Naive thymus-derived CD4-positive, alpha-beta T cell (primary cell): ENCODE results near the gene DISP3. TPM values are rescaled to one million over a fixed set of nuclear protein-coding genes. Genes with fewer than 3 reads are reported as not detected.

Experiments
- ATAC-seq: fragments of 150-1000 bp; cut with Tn5 transposase; 2 replicates; pipeline ENCODE4 v1.10.0; 2021; ENCODE audit warnings: mild to moderate bottlenecking, moderate library complexity
- CTCF ChIA-PET: fragments of 350-600 bp; sonication (Branson Sonifier 250); formaldehyde crosslinking; loops from one replicate; lab custom pipeline; 2021; ENCODE audit warnings: antibody characterized with exemption; lab: Charles Lee
- POLR2A ChIA-PET: fragments of 350-600 bp; sonication (Branson Sonifier 250); formaldehyde crosslinking; loops from one replicate; lab custom pipeline; 2021; ENCODE audit warnings: antibody characterized with exemption, inconsistent platforms; lab: Charles Lee
- DNase-seq, 9 donors: peaks; one replicate each; pipeline versions ENCODE4 v3.0.0 to v3.0.0-alpha.2; 2020 to 2022; ENCODE audit warnings: mixed read lengths in 1 of 9
- H3K27ac ChIP-seq: one replicate; pipeline ENCODE4 v1.7.0; 2013; ENCODE audit warnings: mild to moderate bottlenecking, low read depth, low read length, moderate library complexity
- H3K27me3 ChIP-seq, 2 donors: one replicate each; pipeline ENCODE4 v1.7.0; 2013; ENCODE audit warnings: low read length in 2 of 2, mild to moderate bottlenecking in 2 of 2, moderate library complexity in 2 of 2; ENCODE audit not compliant: control insufficient read depth in 2 of 2, insufficient read depth in 2 of 2
- H3K36me3 ChIP-seq, 3 experiments: 1 replicate in 2 of 3; 2 replicates in 1 of 3; pipeline ENCODE4 v1.7.0; 2013; ENCODE audit warnings: low read length in 3 of 3, mild to moderate bottlenecking in 3 of 3, moderate library complexity in 1 of 3; ENCODE audit not compliant: insufficient read depth in 3 of 3, control insufficient read depth in 2 of 3
- H3K4me1 ChIP-seq, 2 donors: one replicate each; pipeline ENCODE4 v1.7.0; 2013; ENCODE audit warnings: low read length in 2 of 2, mild to moderate bottlenecking in 2 of 2, moderate library complexity in 1 of 2; ENCODE audit not compliant: control insufficient read depth in 2 of 2, insufficient read depth in 2 of 2
- H3K4me3 ChIP-seq: 2 replicates; pipeline ENCODE4 v1.7.0; 2013; ENCODE audit warnings: mild to moderate bottlenecking, low read length
- H3K9me3 ChIP-seq, 3 experiments: 1 replicate in 2 of 3; 2 replicates in 1 of 3; pipeline ENCODE4 v1.7.0; 2013; ENCODE audit warnings: low read length in 3 of 3; ENCODE audit not compliant: control insufficient read depth in 2 of 3
- H3K27ac Mint-ChIP-seq, 9 donors: one replicate each; pipeline ENCODE4 v1.8.0; 2020 to 2022; ENCODE audit warnings: mixed read lengths in 9 of 9, mild to moderate bottlenecking in 8 of 9, moderate library complexity in 5 of 9, inconsistent platforms in 2 of 9
- H3K27me3 Mint-ChIP-seq, 5 donors: one replicate each; pipeline ENCODE4 v1.8.0; 2021 to 2022; ENCODE audit warnings: mixed read lengths in 5 of 5, mild to moderate bottlenecking in 1 of 5
- H3K36me3 Mint-ChIP-seq, 5 donors: one replicate each; pipeline ENCODE4 v1.8.0; 2020 to 2022; ENCODE audit warnings: mixed read lengths in 5 of 5, mild to moderate bottlenecking in 3 of 5, inconsistent platforms in 1 of 5
- H3K4me1 Mint-ChIP-seq, 7 donors: one replicate each; pipeline ENCODE4 v1.8.0; 2020 to 2022; ENCODE audit warnings: mixed read lengths in 7 of 7, mild to moderate bottlenecking in 3 of 7, inconsistent platforms in 1 of 7
- H3K4me3 Mint-ChIP-seq, 10 donors: one replicate each; pipeline ENCODE4 v1.8.0; 2020 to 2022; ENCODE audit warnings: mild to moderate bottlenecking in 10 of 10, mixed read lengths in 10 of 10, moderate library complexity in 6 of 10, inconsistent platforms in 2 of 10
- H3K9me3 Mint-ChIP-seq, 11 donors: one replicate each; pipeline ENCODE4 v1.8.0; 2020 to 2022; ENCODE audit warnings: mixed read lengths in 11 of 11, mild to moderate bottlenecking in 4 of 11, inconsistent platforms in 1 of 11, moderate library complexity in 1 of 11
- intact Hi-C, 2 donors: fragments of 100-400 bp; cut with micrococcal nuclease; formaldehyde crosslinking; loops; one replicate each; pipeline ENCODE4 v1.15.1; 2023
- polyA plus RNA-seq, 2 donors: library from polyadenylated mRNA; unstranded; fragments of 300-500 nt; fragmentation: Illumina TruSeq; gene quantifications; one replicate each; pipeline ENCODE4 v1.2.3, GENCODE V29; 2021
- total RNA-seq, 6 experiments: library from RNA in 5 of 6; stranded (reverse) in 5 of 6; gene quantifications; 1 replicate in 5 of 6; 2 replicates in 1 of 6; pipeline ENCODE4 v1.2.3 and lab custom pipeline; 2021 to 2026

The DISP3 gene
- total and polyA plus RNA-seq, 7 experiments from 2014 or later, result 0.14 to 0.95 (median 0.46) TPM

GRCh38 chr1:11543796-11544195, 64.8 kb downstream of the DISP3 start:
- CTCF ChIA-PET, result no interaction called here
- H3K36me3 ChIP-seq, result no peaks in the 10 kb centered on the region
- POLR2A ChIA-PET, result no interaction called here
- H3K4me1 ChIP-seq, result no peaks in the 10 kb centered on the region
- H3K9me3 ChIP-seq, result no peaks in the 10 kb centered on the region
- no peak overlapping the region for H3K27ac ChIP-seq
- Mint-ChIP-seq H3K4me3 (no peak overlapping the region), H3K4me1 (peaks cover 0 to 16% (median 8%) of the 10 kb centered on the region in 7 donors), H3K9me3 (peaks cover 0 to 1% (median 0%) of the 10 kb centered on the region in 11 donors), H3K27me3 (peaks cover 0 to 32% (median 10%) of the 10 kb centered on the region in 5 donors), H3K27ac (no peak overlapping the region), H3K36me3 (no peaks in the 10 kb centered on the region)
- DNase-seq, result no peak
- no peaks in the 10 kb centered on the region for H3K27me3 ChIP-seq
- H3K4me3 ChIP-seq, result no peak overlapping the region
- ATAC-seq, result no peak
- intact Hi-C loops, result no loop called here

GRCh38 chr1:11546456-11546855, 67.5 kb downstream of the DISP3 start:
- H3K4me1 ChIP-seq, result no peaks in the 10 kb centered on the region
- no peak overlapping the region for H3K4me3 ChIP-seq
- no peak for ATAC-seq
- Mint-ChIP-seq H3K27ac (no peak overlapping the region), H3K36me3 (peaks cover 0 to 5% (median 0%) of the 10 kb centered on the region in 5 donors), H3K4me1 (peaks cover 0 to 16% (median 8%) of the 10 kb centered on the region in 7 donors), H3K4me3 (no peak overlapping the region), H3K27me3 (peaks cover 3 to 36% (median 31%) of the 10 kb centered on the region in 5 donors), H3K9me3 (peaks cover 0 to 7% (median 2%) of the 10 kb centered on the region in 11 donors)
- H3K27ac ChIP-seq, result no peak overlapping the region
- no peaks in the 10 kb centered on the region for H3K9me3 ChIP-seq
- ChIA-PET POLR2A (no interaction called here), CTCF (no interaction called here)
- no peaks in the 10 kb centered on the region for H3K36me3 ChIP-seq
- peaks cover 0 to 2% of the 10 kb centered on the region in 2 donors for H3K27me3 ChIP-seq
- no peak for DNase-seq
- intact Hi-C loops, result no loop called here

- no peak overlapping the region for H3K4me3 ChIP-seq
- peaks cover 0 to 12% (median 5%) of the 10 kb centered on the region in 7 donors for H3K4me1 Mint-ChIP-seq
- peaks cover 0 to 6% (median 0%) of the 10 kb centered on the region in 5 donors for H3K36me3 Mint-ChIP-seq
- no peak overlapping the region for H3K27ac ChIP-seq
- ATAC-seq, result no peak
- no peaks in the 10 kb centered on the region for H3K36me3 ChIP-seq
- peaks cover 0 to 14% (median 4%) of the 10 kb centered on the region in 11 donors for H3K9me3 Mint-ChIP-seq
- H3K27me3 ChIP-seq, result peaks cover 0 to 7% of the 10 kb centered on the region in 2 donors
- no peak overlapping the region for H3K4me3 Mint-ChIP-seq
- ChIA-PET POLR2A (no interaction called here), CTCF (interaction anchor here (0.5 kb wide), 1 partner anchor 1906 kb away, joined by 3 read pairs; no protein-coding TSS in a partner anchor)
- DNase-seq, result peak in 6 of 9 donors; percentile 6 to 40 (median 26)
- H3K9me3 ChIP-seq, result no peaks in the 10 kb centered on the region
- H3K4me1 ChIP-seq, result no peaks in the 10 kb centered on the region
- H3K27me3 Mint-ChIP-seq, result peaks cover 8 to 72% (median 65%) of the 10 kb centered on the region in 5 donors
- no peak overlapping the region for H3K27ac Mint-ChIP-seq
- intact Hi-C loops, result no loop called here
Observed at GRCh38 chr1:11550664-11551283, 71.8 kb downstream of the DISP3 start.

- DNase-seq, result no peak
- Mint-ChIP-seq H3K4me1 (peaks cover 0 to 5% (median 0%) of the 10 kb centered on the region in 7 donors), H3K9me3 (peaks cover 0 to 4% (median 0%) of the 10 kb centered on the region in 11 donors), H3K27ac (no peak overlapping the region), H3K27me3 (peaks cover 29 to 64% (median 60%) of the 10 kb centered on the region in 5 donors), H3K36me3 (peaks cover 0 to 3% (median 0%) of the 10 kb centered on the region in 5 donors), H3K4me3 (no peak overlapping the region)
- ChIA-PET POLR2A (no interaction called here), CTCF (no interaction called here)
- Histone ChIP-seq H3K27ac (no peak overlapping the region), H3K4me3 (no peak overlapping the region), H3K27me3 (peaks cover 0 to 4% of the 10 kb centered on the region in 2 donors), H3K4me1 (no peaks in the 10 kb centered on the region), H3K9me3 (no peaks in the 10 kb centered on the region), H3K36me3 (no peaks in the 10 kb centered on the region)
- ATAC-seq, result no peak
- intact Hi-C loops, result no loop called here
Observed at GRCh38 chr1:11558276-11558675, 79.3 kb downstream of the DISP3 start.

GRCh38 chr1:11558871-11559590, 80.1 kb downstream of the DISP3 start:
- Histone ChIP-seq H3K4me3 (no peak overlapping the region), H3K4me1 (no peaks in the 10 kb centered on the region), H3K27me3 (peaks cover 0 to 1% of the 10 kb centered on the region in 2 donors), H3K27ac (no peak overlapping the region), H3K36me3 (no peaks in the 10 kb centered on the region), H3K9me3 (no peaks in the 10 kb centered on the region)
- POLR2A ChIA-PET, result no interaction called here
- Mint-ChIP-seq H3K36me3 (peaks cover 0 to 3% (median 0%) of the 10 kb centered on the region in 5 donors), H3K4me3 (no peak overlapping the region), H3K4me1 (peaks cover 0 to 5% (median 0%) of the 10 kb centered on the region in 7 donors), H3K9me3 (peaks cover 0 to 4% (median 0%) of the 10 kb centered on the region in 11 donors), H3K27ac (no peak overlapping the region), H3K27me3 (peaks cover 31 to 61% (median 53%) of the 10 kb centered on the region in 5 donors)
- CTCF ChIA-PET, result no interaction called here
- no peak for ATAC-seq
- DNase-seq, result no peak
- intact Hi-C loops, result no loop called here

GRCh38 chr1:11559591-11559970, 80.6 kb downstream of the DISP3 start:
- Mint-ChIP-seq H3K9me3 (peaks cover 0 to 3% (median 0%) of the 10 kb centered on the region in 11 donors), H3K27me3 (peaks cover 30 to 58% (median 47%) of the 10 kb centered on the region in 5 donors), H3K4me3 (no peak overlapping the region), H3K36me3 (peaks cover 0 to 3% (median 0%) of the 10 kb centered on the region in 5 donors), H3K27ac (no peak overlapping the region), H3K4me1 (peaks cover 0 to 5% (median 0%) of the 10 kb centered on the region in 7 donors)
- Histone ChIP-seq H3K4me3 (no peak overlapping the region), H3K9me3 (no peaks in the 10 kb centered on the region), H3K27ac (no peak overlapping the region), H3K4me1 (no peaks in the 10 kb centered on the region), H3K36me3 (no peaks in the 10 kb centered on the region), H3K27me3 (no peaks in the 10 kb centered on the region)
- ATAC-seq (no peak), DNase-seq (no peak)
- POLR2A ChIA-PET, result no interaction called here
- intact Hi-C loops, result no loop called here
- CTCF ChIA-PET, result no interaction called here
